NCI-H748 (cell line): ENCODE results near the gene TRIM10.
"Not testable (repeated sequence)": the region's sequence is repeated elsewhere in the genome, so short reads cannot be mapped to it uniquely, and the experiment has no call there.

Experiments
- DNase-seq: peaks from one replicate; lab custom pipeline; 2025; ENCODE audit not compliant: unreplicated experiment; lab: John Stamatoyannopoulos, UW

The TRIM10 gene

DNA sequence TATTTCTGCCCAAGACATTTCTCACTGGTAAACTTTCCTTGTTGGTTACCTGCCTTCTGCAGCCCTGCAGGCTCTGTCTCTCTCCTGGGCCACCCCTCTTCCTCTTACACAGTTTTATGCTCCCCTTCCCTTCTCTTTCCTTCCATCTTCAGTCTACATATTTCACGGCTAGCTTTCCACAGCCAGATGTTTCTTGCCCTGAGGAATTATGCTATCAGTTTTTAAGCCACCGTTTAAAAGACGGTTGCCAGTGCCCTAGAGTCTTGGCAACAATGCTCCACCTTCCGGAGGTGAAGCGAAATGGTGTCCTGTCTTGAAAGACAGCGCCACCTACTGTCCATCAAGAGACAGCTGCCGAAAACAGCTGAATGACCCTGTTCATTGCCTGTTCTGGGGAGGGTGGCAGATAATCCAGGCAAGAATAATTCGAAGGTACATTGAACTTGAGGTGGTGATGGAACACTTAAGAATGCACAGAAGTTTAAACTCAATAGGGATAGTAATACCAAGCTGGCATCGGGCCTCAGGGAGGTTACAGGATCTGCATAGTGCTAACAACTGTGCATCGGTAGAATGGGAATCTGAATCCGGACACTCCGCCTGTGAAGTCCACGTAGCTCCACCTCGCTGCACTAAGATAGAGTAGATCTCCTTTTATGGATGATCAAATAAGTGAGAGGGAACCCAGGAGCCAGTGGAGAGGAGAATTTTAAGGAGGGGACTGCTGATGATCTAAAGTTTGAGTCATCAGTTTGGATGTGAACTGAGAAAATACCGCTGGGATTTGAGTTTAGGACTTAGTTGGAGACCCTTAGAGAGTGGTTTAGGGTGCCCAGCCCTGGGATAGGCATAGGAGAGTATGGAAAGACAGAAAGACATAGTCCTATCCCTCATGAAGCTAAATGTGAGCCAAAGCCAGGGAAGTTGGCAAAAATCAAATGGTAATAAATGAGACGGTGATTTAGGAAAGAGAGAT is 29.8 kb downstream of the TRIM10 start:
- peak; percentile 87 for DNase-seq

DNA sequence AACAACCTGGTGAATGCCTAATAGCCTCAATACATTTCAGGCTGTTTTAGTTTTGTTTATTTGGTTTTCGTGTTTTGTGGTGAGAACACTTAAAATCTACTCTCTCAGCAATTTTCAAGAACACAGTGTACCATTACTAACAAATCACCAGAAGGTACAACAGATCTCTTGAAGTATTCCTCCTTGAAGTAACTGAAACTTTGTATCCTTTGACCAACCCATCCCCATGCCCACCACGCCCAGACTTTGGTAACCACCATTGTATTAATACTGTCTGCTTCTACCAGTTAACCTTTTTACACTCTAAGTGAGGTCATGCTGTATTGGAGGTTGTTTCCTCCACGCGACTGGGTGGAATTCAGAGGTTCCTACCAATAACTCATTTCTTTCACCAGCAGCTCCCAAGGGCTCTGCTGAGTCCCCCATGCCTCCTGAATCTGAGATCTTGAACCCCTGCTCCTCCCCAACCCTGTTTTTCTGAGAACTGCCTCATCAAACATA is 30.8 kb downstream of the TRIM10 start:
- no peak for DNase-seq

DNA sequence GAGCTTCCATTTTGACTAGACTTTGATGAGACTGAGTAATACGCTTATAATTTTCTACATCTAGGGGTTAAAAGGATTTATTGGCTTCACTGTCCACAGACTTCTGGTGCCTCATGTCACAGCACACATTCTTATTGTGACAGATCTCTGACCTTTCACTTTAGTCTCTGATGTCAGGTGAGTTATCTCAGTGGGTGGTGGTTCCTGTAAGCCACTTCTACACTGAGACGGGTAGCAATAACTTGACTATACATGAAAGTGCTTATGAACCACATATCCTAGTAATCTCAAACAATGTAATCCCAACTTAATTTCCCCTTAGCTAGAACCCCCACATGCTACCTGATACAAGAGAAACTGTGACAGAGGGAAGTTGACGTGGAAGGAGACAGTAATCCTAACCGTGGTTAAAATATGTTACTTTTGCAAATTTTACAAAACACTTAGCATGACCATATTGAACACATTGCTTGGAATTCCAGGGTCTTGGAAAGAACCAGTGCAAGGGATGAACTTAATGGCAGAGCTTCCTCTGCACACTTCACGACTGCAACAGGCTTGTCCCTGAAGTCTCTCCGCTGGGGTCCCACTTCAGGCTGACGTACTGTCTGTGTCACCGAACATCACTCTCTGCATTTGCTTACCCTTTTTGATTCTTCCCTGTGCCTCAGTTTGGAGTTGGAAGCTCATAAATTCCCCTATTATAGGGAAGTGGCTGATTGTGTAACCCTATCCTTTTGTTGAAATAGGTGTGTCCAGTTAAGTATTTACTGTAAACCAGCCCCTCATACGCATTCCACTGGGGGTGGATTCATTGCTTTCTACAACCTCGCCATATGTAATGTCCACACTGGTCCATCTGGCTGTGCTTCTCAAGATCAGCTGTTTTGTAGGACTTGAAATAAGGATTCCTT is 31.5 kb downstream of the TRIM10 start:
- peak; percentile 72 for DNase-seq

DNA sequence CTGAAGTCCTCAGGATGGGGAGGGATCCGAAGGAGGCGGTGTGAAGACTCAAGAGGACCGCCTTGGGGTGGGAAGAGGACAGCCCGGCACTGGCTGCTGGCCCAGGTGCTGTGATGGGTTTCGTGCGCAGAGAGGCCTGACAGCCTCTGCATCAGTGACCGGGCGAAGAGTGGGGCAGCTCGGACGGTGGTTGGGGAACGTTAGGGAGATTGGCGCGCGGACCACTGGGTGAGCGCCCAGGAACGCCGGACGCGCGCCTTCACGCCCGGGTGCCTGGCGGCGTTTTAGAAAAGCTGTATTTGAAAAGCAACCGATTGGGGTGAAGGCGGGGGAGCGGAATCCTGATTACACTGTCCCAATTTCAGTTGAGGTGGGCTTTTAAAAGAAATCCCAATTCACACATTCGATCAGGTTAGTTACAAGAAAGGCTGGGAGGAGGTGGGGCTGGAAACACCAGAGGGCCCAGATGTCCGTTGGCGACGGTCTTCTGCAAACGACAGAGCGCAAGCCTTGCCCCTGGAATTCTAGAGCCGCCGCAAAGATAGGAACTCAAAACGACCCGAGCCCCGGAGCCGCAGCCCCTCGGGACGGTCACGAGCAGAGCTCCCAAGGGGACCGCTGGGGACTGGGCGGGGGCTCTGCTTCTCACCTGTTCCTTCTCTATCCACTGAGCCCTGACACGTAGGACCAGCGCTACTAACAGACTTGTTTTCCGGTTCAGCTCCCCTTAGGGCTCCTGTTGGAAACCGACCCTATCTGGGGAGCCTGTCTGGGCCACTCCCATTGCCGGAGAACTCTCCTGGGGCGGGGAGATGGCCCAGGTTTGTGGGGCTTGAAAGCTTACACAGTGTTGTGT is 33.5 kb downstream of the TRIM10 start:
- no peak for DNase-seq

DNA sequence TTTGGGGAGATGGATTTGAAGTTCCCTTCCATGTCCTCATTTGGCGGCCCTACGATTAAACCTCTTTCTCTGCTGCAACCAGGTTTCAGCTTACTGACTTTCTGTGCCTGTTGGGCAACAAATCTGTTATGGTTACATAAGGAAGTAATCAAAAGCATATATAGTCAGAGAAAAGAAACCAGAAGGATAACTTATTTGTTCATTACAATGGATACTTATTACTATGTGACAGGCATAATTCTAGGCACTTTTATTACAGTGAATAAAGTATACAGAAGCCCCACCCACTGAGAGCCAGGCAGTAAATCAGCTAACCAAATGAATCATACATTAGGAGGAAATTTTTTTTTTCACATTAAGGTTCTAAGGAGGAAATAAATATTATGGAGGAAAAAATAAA is 38.5 kb downstream of the TRIM10 start:
- no peak for DNase-seq

DNA sequence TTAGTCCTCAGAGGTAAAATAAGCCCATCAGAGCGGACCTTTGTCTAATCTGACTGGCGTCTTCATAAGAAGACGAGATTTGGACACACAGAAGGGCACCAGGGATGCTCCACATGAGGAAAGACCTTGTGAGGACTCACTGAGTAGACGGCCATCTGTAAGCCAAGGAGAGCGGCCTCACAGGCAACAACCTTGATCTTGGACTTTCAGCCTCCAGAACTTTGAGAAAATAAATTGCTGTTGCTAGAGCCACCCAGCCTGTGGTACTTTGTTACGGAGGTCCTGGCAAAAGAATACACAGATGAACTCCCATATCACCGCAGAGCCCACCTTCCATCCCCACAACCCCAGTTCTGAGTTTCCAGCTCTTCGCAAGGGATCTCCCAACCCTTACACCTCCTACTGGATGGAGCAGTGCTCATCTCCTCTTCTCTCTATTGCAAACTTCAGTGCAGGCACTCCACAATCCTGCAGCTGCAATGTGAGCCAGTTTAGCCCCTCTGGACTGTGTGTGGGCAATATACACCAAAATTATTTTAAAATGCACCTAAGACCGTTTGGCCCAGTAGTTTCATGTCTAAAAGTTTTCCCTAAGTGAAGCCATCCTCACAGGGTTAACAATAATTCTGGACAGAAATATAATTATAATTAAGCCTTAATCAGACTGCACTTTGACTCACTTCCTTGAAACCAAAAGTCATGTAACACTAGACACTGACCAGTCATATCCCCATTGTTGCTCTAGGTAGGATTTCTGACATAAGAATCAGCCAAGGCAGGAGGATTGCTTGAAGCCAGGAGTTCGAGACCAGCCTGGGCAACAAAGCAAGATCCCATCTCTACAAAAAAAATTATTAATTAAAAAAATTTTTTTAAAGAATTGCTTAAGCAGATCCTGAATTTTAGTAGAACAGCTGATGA is 39.3 kb downstream of the TRIM10 start:
- no peak for DNase-seq

DNA sequence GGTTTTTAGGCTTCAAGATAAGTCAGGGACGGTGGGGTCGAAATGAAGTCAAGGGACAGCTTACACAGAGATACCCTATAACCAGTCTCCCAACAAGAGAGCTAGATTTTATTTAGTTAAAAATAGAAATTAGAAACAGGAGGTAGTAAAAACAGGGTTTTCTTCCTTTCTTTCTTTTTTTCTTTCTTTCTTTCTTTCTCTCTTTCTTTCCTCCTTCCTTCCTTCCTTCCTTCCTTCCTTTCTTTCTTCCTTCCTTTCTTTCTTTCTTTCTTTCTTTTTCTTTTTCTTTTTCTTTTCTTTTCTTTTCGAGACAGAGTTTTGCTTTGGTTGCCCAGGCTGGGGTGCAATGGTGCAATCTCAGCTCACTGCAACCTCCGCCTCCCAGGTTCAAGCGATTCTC is 42.3 kb downstream of the TRIM10 start:
- DNase-seq, result not testable (repeated sequence)

DNA sequence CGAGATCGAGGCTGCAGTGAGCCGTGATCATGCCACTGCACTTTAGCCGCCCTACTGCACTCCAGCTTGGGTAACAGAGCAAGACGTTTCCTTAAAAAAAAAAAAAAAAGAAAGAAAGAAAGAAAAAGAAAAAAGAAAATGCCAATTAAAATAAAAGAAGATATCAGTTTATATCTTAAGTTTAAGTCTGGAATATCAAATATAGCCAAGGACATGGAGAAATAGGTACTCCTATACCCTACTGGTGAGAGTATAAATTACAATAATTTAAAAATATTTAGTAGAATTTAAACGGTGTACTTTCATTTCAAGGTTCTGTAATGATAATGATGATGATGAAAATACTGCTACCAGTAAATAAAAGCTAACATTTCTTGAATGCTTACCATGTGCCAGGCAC is 44.3 kb downstream of the TRIM10 start:
- DNase-seq, result no peak

DNA sequence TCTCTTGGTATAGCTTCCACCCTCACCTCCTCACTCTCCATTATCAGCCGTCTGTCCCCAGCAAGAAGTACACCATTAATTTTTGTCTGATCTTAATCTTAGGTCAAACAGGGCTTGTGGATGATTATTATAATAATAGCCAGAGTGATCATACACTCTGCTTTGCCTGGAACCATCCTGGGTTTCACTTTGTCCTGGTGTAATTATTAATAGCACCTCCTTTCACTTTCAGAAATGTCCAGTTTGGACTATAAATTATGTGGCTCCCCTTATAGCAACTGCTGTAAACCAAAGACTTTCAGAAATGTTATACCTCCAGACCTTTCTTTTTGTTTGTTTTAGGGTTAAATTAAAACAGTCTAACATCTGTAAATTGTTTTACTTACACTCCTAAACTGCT is 47.2 kb downstream of the TRIM10 start:
- no peak for DNase-seq

DNA sequence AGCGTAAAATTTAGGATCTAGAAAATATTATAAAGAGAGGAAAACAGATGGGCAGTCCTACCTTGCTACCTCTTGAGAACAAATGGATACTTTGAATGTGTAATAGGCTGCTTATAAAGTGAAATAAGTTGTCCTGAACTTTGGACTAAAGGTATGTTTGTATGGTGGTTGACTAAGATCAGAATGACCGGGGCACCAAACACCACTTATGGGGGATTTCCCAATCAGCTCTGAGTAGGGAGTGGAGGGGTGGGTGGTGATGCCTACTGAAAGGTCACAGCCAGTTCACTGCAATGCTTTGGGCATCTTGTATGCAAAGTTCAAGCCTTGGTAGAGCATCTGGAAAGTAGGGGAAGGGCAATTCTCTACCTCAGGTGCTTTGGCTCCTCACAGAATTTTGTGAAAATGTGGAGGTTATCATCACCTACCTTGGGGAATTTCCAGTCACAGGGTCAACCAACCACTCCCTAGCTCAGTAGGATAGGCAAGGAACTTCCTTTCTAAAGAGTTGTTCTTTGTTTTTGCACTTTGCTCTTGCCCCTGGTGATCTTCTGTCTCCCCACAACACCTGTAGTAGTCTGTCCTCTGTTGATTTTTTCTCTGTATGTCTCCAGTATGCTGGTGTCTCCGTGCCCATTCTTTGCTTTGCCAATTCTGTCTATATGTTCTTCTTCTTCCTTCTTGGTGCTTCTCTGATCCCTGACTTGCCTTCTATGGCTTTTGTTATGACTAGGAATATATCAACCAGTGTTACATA is 47.8 kb downstream of the TRIM10 start, which contains the start of gene TRIM31:
Gene TRIM31, minus strand, starts transcription at position 88 of the 757 bp plus-strand sequence. CDS start 285 bp downstream, outside the sequence.
- DNase-seq, result no peak

DNA sequence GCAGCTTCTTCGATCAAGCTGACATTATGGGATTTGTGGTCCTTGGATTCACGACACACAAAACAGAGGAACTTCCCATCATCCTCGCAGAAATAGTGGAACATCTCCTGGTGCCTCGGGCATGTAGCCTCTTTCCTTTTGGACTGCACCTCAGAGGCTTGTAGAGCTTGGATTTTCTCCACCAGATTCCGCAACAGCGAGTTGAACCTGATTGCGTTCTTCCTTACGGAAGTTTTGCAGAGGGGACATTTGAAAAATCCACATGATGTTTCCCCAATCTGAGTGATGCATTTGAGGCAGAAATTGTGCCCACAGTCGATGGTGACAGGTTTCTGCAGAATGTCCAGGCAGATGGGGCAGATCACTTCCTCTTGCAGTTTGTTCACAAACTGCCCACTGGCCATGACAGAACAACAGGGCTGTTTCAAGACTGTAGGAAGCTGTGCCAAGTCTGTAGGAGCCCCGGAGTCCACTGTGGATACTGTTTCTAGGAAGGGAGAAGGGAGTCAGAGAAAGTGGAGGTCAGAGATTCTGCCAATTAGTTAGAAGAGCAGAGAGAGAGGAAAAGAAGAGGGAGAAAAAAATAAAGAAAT is 48.5 kb downstream of the TRIM10 start:
- DNase-seq, result no peak

DNA sequence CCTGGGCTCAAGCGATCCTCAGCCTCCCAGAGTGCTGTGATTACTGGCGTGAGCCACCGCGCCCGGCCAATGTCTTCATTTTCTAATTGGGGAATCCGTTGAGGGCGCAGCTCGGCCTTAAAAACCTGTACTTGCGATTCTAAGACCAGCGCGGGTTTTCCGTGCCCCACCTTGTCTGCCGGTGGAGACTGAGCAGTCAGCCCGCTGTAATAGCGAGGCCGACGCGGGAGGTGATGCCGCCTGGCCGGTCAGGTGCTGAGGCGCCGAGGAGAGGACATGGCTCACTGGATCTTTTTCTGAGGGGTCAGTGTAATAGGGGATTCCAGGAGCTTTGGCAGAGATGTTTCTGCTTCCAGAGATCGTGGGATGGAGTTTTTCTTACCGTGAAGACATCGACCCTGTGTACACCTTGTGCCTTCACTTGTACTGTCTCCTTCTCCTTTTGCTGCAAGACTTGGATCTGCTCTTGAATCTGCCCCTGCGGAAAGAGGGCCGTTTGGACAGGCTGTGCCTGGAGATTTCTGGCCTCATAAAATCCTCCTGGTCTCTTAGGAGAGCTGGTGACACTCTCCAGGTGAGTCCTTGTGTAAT is 49.6 kb downstream of the TRIM10 start:
- DNase-seq, result peak; percentile 33

DNA sequence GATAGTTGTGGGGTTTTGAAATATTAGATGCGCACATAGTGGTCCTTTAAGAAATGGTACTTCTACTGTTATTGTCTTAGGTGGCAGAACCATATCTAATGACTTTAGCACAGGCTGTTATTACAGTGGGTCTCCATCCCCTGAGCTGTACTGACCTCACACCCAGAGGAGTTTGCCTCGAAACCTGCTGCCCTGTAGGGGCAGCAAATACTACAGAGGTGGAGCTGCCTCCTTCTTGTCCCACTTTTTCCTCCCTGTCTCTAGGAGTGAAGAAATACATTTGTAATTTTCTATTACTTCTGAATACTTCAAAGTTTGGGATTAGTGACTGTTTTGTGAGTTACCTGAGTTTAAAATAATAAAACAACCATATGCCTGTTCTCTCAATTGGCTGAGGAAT is 56.4 kb downstream of the TRIM10 start:
- no peak for DNase-seq

DNA sequence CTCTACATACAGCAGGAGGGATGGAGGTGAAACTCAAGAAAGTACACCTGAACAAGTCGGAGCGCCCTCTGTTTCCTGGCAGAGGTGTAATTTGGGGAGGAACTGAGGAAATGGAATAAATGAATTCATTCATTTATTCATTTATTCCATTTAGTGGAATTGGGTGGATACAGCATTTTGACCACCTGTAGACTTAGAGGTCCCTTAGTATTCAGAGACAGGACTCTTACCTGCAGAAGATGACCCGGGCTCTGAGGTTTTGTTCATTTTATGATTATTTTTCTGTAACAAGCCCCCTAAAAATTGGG is 57.2 kb downstream of the TRIM10 start:
- DNase-seq, result no peak

DNA sequence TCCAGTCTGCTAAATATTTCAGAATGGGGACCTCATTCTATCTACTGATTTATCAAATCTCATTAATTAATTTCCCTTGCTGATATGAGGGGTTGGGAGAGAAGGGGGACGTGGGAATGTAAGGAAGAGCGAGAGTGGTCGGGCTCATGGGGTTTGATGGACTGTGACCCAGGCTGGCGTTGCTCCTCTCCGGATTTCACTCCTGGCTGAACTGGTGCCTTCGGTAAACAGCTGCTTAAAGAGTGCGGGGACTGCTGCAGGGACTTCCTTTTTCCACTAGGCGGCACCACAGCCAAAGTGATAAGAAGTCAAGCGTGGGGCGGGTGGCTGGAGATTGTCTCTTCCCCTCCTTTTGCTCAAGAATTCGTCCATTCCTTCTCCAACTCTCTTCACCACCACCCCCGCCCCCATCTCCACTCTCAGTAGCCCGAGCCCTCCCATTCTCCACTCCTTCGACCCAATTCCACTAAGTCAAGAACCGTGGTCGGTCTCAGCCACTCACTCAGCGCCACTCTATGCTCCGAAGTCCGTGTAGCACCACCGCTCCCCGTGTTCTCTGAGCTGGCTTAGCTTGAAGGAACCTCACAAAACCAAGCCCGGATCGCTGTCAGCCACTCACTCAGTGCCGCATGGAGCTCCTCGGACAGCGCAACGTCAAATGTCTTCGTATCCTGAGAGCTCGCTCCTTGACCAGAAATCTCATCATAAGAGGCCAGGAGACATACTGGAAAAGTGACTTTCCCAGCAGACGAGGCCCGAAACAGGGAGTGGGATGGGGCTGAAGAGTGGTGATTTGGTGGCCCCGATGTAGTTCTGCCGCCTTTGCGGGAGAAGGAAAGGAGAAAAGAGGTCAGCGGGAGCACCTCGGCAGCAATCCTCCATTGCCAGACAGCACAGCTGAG is 57.8 kb downstream of the TRIM10 start:
- DNase-seq, result peak; percentile 89

DNA sequence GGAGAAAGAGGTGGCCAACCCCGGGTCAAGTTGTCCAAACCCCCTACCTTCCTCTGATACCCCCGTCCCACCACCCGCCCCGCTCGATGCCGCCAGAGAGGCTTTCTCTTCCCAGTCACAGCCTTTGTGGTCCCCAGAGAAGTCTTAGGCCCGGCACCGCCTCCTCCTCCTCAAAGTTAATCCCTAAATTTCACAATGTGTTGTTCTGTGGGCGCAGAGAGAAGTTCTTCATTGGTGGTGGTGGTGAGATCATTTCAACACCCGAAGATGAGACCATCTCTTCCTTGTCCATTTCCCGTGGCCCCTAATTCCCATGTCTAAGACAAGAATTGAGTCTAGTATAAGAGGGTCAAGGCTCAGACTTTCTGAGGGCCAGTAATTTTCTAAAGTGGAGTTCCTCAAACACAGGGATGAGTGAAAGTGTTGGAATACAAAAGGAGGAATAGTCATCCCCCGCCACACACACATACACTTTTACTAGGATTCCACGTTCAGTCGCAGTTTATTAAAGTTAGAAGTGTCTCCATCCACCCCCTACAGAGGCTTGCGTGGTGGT is 58.5 kb downstream of the TRIM10 start:
- no peak for DNase-seq
